Ammon's horn (tissue), 1 donor: Measurements from ENCODE around the gene CCDC51.

Experiments
- DNase-seq: peaks from one replicate; pipeline ENCODE4 v3.0.0-alpha.2; 2016; ENCODE audit warnings: low spot score

CCDC51 gene

DNA sequence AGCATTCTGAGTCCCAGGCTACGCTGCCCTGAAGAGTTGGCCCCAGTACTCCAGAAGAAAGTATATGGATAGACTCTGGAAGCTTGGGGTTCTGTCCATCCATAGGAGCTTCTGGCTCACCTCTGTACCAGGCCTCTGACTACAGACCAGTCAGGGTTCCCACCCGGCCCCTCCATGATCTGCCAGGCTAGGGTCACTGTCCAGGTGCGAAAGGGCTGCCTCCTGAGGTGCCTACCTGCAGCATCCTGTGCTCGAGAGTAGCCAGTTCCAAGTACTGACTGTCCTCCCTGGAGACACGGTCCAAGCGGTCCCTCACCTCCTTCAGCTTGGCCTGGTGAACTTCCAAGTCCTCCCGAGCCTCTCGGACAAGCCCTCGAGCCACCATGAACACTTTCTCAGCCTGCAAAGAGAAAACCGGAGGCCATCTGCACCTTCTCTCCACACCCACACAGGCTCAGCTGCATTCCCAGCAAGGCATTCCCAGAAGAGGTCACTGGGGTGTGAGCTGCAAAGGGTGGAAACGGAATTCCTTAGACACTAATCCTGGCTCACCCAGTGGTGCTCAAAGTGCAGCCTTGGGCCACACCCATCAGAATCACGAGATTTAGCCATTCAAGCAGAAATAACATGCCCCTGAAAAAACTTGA is 6.3 kb downstream of the CCDC51 start:
- no peak for DNase-seq

DNA sequence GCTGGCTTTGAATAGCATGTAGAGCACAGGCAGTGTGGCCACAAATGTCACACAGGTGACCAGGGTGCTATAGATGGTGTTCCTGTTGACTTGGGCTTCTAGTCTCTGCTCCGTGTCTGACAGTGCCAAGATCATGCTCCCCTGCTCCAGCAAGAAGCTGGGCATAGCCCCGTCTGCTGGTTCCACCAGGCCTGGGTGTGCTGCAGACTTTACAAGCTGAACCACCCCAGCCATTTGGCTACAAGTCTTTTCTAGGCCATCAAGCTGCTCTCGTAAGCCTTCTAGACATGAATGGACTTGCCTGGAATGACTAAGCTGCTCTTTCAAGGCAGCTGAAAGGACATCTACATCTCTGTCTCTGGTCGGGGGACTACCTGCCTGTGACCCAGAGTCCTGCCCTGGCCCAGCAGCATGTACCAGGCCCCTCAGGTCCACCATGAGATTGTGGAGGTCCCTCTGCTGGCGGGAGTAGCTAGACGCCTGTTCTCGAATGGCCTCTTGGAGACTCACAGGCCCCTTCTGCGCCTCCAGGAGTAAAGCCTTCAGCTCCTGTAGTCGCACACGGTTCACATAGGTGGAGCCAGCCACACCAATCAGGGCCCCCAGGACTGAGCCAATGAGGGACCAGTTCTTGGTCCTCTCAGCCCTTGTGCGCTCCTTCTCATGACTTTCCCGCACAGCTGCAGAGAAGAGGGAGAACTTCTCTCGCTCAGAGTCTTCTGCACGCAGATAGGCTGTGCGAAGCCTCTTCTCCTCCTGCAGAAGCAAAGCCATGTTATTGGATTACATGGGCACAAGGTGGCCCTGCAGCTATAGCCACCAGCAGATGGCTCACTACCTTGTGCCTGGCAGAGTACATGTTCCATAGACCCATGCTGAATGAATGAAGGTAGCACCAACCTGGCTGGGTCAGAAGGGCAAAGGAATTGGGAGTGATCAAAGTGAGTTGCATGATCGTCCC is 7.2 kb downstream of the CCDC51 start:
- DNase-seq = no peak

DNA sequence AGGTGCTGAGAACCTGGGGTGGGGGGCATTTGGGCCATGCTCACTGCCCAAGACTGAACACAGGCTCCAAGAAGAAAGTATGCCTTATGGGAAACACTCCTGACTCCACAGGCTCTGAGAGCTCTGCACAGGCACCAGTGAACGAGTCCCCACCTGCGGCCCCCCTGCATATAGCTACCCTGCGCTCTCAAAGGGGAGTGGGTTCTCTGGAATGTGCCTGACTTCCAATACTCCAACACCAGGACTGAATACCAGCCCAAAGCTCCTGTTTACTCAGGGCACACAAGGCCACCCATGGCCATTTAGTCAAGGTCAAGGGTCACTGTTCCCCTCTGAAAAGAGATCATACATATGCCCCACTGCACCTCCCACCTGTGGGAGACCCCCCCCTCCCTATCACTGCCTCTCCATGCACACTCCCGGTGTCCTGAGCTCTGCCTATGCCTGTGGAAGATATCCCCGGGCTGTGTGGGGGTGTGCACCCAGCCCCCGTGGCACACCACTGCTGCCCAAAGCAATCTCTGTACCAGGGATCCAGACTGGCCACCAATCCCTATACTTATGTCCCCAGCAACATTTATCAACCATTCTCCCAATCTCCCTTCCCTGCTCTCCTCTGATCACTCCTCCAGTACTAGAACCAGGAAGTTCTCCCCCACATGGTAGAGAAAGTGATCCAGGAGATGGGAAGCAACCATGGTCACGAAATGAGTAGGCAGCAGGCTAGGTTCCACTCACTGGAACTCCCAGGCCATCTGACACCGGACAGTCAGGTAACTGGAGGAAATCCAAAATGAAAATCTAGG is 8.5 kb downstream of the CCDC51 start:
- no peak for DNase-seq

DNA sequence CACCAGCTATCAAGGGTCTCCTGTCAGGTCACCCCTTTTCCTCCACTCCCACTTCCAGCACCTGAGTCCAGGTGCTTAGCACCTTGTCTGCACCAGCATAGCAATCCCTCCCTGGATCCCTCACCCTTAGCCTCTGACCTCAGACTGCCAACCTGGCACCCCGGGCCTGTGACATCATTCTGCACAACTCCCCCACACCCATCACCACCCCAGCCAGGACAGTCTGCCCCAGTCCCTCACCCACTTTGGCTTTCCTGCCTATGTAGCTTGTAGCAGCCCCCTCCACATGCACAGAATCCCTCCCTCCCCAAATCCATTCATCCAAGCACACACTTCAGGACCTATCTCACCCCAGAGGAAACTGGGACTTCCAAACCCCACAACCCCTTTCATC is 9.2 kb downstream of the CCDC51 start:
- no peak for DNase-seq

DNA sequence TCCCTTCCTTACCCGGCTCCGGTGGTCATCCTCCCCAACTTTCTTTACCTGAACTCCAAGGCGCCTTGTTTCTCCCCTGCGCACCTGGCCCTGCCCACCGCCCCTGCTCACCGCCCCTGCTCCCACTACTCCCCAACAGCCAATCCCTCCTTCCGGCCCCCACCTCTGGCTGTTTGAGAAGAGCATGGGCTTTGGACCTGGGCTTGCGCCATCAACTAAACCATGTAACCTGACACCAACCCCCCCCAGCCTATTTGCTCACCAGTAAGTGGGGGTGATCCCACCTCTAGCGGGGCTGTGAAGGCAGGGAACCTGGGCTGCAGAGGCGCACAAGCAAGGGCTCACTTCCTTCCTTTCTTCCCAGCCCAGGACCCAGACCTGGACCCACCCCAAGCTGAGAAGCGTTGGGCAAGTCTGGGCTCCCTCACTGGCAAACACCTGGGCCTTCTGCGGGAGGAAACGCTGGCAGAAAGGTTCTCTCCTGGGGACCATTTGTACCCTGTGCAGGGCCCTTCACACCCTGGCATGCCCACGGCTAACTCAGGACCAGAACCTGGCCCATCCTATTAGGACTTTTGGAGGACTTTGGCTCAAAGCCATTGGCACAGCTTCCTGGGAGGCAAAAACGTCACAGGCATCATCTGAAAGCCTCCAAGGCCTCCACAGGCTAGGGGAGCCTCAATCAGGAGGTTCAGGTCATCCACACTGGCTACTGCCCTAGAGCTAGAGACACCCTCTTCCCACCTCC is 9.8 kb downstream of the CCDC51 start, which contains the start of gene PLXNB1:
Gene PLXNB1, minus strand, starts transcription at position 127 of the 748 bp plus-strand sequence. CDS start 5,475 bp downstream, outside the sequence.
- no peak for DNase-seq

DNA sequence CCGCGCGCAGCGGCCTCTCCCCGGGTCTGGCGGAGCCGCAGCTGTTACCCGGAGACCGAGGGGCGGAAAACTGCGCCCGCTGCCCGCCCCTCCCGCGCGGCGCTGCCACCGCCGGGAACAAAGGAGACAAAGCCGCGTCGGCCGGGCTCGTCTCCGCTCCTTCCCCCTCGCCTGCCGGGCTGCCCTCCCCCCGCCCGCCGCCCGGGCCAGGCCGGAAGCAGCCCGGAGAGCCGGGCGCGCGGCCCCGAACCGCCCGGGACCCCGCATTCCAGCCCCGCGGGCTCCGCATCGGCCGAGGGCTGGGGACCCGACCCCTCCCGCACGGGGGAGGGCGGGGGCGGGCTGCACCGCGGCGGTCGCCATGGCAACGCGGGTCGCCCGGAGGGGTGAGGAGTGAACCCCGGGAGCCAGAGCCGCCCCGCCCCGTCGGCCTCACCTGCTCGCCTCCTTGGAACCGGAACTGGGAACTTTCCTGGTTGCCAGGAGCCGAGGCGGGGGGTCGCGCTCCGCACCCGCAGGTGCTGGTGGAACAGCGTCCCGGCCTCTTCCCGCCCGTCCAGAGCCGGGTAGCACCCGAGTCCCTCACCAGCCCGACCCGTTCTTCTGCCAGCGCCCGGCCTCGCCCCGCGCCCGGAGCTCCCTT is 10.5 kb downstream of the CCDC51 start:
- DNase-seq = peak; percentile 86

DNA sequence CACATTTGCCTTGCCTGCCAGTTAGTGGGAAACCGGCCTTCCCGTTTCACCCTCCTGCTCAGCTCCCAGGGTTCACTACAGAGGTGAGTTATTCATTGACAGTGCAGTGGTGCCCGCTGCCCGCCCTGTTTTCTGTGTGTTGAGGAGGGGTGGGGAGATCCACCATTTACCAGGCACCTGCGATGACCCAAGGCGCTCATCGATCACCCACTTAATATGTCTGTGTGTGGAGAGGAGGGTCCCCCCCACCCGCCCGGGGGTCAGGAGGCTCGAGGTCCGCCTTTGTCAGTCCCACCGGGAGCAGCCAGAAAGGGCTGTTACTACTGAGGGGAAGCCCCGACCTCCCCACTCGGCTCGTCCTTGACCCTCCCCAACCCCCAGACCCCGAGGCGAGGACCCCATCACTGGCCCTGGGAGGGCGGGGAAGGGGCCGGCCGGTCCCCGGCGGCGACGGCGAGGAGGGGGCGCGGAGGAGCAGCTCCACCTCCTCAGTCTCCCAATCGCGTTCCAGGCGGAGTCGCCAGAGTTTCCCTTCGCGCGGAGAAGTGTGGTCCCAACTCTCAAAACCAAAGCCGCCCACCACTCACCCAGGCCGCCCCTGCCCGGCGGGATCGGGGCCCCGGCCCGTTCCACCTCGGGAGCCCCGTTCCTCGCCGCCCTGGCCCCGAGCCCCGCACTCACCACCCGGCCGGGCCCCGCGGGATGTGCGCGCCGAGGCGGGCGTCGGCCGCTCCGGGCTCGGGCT is 11.2 kb downstream of the CCDC51 start:
- peak; percentile 58 for DNase-seq

DNA sequence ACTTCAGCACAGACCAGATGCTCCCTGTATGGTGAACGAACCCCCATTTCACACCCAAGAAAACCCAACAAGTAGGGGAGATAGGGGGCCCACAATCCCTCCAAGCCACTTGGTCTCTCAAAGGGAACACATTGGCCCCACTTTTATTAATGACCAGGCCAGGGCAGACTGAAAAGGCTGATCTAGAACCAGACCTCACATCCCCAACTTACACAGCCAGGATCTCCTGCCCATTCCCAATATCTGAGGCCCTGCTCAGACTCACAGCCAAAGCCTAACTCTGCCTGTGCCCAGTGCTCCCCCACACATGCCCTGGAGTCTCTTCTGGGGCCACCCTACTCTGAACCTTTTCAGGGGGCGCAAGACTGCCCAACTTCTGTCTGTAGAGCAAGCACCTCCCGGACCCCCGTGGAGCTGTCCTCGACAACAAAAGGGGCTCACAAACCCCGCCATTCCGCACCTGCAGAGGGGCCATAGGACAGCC is 11.8 kb downstream of the CCDC51 start:
- no peak for DNase-seq

DNA sequence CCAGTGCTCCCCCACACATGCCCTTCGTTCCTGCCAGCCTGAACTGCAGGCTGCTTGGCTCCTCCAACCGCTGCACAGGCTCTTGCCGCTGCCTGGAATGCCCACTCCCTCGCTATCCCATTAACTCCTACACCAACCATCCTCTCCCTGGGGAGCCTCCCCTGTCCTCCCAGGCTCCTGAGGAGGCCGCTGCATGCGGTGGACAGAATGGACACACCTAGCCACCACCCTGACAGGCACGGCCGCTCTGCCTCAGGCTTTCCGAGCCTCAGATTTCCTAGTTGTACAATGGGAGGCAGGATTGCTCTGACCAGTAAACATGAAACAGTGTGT is 12.3 kb downstream of the CCDC51 start:
- DNase-seq = peak; percentile 62

DNA sequence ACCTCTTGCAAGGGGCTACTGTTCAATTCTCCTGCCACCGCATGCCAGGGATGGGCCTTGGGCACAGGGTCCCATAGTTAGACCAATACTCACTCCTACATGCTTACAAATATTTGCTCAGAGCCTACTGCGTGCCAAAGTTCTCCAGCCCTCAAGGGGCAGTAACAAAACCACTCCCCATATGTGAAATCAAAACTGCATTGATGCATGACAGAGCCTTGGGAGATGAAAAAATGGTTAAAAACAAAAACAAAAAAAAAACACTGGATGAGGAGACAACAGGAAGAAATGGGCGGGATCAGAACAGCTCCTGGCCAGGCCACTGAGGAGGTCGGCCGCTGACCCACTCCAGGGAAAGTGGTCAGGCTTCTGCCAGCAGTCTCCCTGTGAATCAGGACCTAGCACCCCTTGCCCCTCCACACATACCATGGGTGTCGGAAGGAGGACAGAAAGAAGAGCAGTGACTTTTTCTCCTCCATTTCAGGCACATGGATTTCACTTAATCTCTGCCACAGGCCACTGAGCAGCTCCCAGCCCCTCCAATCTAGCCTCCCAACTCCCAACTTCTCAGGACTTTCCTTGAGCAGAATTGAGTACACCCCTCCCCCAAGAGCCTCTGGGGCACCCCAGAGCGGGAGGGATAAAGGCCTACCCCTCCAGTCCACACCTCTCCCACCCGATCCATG is 12.8 kb downstream of the CCDC51 start:
- DNase-seq = no peak

DNA sequence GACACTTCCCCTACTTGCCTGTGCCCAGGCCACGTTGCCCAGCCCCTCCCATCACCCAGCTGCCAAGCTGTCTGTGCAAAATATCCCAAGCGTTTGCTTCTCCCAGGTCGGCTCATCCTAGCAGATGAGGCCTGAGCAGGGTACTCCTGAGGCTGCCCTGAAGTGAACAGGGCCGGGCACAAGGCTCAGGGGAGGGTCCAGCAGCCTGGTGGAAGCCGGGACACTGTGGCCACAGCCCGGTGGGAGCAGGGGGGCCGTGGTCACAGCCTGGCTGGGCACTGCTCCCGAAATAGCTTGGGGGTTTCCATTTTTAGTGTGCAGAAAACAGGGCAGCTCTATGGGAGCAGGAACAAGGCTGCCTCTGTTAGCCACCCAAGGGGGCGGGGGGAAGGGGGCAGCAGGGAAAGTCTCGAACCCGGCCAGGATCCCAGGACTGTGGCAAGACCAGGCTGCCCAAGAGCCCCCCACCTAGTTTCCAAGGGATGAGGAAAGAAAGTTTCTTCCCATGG is 13.5 kb downstream of the CCDC51 start:
- peak; percentile 95 for DNase-seq

DNA sequence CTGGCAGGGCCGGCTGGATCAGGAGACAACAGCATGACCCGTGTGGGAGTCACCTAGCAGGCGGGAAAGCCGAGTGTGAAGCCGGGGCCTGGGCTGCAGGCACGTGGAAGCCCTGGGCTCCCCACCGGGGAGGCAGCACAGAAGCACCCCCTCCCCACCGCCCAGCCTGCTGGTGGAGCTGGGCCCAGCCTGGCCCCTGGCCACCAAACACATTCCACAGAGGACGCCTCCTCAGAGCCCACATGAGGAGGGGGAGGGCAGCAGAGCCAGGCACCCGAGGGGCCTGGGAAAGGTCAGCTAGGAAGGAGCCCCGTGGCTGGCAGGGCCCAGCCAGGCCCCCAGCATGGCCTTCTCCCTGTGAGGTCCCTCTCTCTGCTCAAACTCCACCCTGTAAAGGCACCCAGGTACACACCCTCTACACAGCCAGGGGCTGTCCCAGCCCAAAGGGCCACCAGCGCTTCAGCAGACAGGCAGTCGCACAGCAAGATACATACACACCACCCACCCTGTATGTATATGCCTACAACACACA is 14.6 kb downstream of the CCDC51 start:
- peak; percentile 80 for DNase-seq

DNA sequence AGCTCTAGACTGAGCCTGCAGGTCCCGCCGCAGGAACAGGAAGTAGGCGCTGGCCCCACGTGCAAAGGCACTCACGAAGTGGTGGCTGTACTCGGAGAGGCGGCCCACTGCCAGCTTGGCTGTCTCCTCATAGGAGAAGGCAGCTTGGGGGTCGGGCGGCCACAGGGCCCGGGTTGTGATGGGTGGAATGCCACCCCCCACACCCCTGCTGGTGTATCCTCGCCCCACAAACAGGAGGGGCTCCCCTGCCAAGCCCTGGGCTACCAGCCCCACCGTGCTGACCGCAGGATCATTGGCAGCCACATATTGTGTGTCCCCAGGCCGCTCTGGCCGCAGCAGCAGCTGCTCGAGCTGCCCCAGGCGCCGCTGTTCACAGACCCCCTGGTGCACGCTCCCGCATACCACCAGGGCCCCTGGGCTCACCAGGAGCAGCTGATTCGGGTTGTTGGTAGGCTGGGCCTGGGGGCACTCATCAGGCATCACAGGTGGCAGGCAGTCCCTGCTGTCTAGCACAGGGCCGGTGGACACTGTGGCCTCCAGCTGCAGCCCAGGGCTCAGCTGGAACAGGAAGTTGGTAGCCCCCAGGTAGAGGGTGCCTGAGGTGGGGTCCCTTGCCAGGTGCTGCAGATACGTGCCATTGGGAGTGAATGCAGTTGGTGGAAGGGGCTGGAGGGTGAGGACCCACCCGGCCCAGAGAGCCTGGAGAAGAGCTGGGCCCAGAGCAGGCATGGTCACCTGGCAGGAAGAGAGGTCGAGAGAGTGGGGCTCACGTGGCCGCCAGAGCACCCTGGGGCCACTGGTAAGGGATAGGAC is 15.8 kb downstream of the CCDC51 start:
- peak; percentile 52 for DNase-seq

DNA sequence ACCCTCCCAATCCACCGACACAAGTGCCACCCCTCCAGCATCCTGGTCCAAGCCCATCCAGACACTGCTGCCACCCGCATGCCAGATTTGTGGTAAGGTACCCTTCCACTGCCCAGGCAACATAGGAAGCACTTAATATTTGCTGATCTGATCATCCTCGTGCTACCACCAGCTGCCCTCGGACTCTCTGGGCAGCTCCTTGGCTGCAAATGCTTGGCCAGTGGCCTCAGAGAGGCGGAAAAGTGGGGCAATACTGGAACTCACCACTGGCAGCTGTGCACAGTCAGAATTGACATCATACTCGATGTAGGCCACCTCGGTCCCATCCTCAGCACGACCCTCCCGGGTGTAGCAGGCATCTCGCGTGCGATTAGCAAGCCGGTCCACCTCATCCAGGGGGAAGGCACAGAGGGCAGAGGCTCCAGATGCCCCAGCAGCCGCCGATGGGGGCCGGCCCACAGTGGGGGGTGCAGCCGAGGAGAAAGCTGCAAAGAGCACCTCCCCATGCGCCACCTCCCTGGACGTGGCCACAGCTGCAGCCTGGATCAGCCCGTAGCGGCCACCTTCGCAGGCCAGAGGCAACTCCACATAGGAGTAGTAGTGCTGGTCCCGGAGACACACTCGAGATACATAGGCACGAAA is 16.6 kb downstream of the CCDC51 start:
- peak; percentile 54 for DNase-seq

DNA sequence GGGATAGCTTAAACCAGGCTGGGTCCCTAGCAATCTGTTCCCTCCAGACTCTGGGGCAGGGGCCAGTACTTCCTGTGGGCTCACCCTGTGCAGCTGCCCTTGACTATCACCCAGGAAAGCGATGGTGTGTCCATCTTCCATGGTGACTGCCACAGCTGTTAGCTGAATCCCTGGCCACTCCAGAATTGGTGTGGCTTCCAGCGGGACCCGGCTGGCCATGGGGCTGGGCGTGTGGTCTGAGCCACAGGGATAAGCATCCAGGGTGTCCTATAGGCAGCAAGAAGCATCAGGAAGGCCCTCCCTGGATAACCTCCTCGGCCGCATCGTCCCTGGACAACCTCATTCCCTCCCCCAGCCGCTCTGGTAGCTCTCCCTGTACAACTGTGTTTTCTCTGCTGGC is 17.2 kb downstream of the CCDC51 start:
- DNase-seq = no peak

DNA sequence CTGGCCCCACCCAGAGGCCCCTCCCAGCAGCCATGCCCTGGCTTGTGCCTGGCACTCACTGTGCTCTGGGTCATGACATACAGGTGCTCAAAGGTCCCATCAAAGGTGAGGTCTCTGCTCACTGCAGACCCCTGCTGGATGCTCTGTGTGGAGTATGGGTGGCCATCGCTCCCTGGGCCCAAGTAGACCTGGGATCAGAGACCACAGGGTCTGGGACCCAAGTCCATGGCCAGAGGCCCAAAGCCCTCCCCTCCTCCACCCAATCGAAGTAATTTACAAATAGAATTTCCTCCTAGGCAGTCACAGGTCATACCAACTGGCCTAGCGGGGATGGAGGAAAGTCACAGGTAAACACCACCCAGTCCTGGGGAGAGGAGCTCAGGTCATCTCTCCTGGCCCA is 17.6 kb downstream of the CCDC51 start:
- DNase-seq = no peak

DNA sequence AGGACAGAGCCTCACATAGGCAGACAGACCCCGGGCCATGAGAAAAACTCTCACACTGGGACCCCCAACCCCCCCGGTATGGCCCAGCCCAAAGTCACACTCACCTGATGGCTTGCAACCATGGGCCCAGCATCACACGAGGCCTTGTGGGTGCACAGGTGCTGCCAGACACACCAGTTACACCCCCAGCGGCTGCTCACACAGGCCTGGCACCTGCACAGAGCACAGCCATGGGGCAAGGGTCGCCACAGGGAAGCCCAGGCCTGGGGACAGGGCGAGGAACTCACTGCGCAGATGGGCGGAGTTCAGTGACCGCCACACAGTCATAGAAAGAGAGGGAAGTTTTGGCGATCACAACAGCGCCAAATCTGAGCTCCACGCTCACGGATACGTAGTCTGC is 19.4 kb downstream of the CCDC51 start:
- DNase-seq = no peak

DNA sequence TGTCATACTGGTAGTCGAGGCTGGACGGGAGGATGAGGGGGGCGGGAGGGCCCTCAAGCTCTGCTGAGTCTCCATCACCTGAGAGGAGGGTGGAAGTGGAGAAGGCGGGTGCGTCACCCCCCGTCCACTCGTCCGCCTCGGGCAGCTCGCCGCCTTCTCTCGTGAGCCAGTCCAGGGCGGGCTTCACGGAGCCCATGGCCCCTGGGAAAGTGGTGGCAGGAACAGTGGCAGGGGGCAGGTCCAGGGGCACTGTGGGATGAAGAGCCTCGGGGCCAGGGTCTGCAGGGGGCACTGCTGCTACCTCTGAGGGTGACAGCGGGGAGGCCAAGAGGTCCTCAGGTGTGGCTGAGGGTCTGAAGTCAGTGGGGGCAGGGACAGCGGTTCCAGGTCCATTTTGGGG is 20.3 kb downstream of the CCDC51 start:
- no peak for DNase-seq
